GM18511 (cell line): Measurements from ENCODE around the gene SNAPC4.
"Not testable (repeated sequence)": the region's sequence is repeated elsewhere in the genome, so short reads cannot be mapped to it uniquely, and the experiment has no call there.

ENCODE experiments used
- ATAC-seq: cut with Tn5 transposase; IDR thresholded peaks from one replicate; pipeline ENCODE4 v1.9.1; 2021; ENCODE audit warnings: mild to moderate bottlenecking, moderate library complexity; ENCODE audit not compliant: unreplicated experiment

Gene SNAPC4

DNA sequence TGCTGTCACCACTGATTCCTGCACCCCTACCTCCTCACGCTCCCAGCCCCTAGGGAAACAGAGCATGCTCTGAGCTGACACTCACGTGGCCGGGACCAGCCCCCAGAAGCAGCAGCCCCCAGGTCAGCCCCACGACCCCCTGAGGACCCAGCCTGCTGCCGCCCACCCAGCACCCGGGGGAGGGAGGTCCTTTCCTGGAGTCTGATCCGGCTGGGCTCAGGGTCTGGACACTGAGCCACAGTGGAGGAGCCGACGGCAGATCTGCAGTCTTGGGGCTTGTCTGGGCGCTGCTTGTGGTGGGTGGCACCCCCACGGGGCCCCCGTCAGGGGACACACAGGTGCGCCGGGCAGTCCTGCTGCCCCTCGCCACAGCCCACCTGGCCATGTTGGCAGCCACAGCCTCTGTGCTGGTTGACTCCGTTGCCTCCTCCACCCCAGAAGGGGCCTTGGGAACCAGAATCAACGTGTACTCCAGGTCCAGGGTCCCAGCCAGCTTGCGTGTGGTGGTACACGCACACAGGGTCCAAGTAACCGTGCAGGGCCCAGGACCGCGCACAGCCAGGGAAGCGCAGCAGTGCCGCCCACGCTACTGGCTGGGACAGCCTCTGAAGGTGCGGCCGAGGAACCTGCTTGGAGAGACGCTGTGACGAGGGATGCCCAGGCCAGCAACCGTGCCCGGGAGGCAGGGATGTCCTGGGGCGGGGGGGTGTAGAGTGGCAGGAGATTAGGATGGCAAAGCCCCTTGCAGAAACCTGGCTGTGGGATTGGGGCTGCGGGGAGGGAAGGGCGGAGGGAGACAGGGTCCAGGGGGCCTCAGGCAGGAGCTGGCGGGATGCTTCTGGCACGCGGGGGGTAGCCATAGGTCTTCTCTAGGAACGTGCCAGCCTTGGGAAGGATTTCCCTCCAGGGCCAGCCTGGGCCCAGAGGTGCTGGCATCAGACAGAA lies 39.9 kb downstream of the SNAPC4 start:
- no peak for ATAC-seq

DNA sequence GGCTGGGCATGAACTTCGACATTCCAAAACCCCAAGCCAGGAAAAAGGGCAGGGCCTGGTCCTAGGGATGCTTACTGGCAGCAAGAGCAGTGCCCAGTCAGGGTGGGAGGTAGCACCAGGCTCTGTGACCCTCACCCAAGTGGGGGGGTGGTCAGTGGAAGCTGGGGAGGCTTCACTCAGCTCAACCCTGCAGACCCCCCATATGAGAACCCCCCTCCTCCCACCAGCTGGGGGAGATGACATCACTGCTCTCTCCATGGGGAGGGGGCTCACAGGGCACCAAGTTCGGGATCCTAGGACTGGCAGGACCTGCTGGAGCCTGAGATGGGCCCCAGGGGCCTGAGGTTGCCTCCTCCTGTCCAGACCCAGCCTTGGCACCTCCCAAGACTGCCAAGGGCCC lies 41.1 kb downstream of the SNAPC4 start:
- ATAC-seq, result no peak

DNA sequence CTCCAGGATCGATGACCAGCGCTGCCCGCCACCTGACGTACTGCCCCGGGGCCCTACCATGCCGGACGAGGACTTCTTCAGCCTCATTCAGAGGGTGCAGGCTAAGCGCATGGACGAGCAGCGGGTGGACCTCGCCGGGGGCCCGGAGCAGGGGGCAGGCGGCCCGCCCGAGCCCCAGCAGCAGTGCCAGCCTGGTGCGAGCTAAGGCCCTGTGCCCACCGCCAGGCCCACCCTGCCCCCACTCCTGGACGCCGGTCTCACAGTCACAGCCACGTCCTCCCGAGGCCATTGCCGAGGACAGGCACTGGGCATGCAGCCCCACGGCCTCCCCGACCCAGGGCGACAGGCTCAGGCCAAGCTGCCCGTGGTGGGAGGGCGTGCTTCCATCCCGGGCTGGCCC lies 42.0 kb downstream of the SNAPC4 start:
- ATAC-seq, result no peak

DNA sequence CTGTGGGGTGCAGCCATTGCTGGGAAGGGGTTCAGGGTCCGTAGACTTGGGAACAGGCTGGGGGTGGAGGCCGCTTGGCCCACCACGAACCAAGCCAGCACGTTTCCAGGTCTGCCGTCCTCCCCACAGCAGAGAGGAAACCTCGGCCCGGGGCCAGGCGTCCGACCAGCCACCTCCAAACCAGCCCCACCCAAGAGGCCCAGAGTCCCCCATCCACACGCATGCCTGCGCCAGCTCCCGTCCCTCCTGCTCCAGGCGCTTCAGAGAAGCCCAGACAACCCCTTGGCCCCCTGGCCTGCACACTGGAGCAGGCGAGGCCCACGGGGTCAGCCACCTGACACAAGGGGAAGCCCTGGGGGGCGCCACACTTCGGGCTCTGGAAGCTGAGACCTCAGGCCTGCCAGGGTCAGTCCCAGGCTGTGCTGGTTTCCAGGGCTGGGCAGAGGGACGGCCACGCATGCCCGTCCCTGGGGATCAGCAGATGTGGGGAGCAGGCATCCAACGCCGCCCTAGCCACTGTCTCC lies 42.7 kb downstream of the SNAPC4 start:
- ATAC-seq, result no peak

DNA sequence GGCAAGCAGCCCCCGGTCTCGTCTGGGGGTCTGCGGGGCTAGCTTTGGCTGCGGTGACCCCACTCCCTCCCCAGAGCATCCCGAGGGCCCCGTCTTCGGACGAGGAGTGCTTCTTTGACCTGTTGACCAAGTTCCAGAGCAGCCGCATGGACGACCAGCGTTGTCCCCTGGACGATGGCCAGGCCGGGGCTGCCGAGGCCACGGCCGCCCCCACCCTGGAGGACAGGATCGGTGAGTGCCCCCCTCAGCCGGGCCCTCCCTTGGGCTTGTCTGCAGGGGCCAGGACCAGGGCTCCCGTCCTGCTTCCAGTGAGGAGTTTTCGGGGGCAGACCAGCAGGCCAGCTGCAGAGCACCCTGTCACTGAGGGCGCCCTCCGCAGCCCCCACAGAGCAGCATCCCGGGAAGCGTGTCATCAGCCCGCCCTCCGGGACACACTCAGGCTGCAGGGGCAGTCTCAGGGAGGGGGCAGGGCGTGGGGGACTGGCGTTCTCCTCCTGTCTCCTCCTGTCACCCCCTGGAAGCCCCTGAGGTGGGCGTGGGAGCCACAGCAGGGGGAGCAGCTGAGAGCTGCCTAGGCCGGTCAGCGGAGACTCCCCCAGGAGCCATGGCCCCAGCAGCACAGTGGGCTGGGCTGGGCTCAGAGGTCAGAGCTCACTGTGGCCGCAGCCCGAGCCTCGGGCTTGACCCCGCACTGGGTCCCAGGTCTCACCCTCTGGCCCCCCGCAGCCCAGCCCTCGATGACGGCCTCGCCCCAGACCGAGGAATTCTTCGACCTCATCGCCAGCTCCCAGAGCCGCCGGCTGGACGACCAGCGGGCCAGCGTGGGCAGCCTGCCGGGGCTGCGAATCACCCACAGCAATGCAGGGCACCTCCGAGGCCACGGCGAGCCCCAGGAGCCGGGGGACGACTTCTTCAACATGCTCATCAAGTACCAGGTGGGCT lies 44.1 kb downstream of the SNAPC4 start:
- ATAC-seq, result no peak

DNA sequence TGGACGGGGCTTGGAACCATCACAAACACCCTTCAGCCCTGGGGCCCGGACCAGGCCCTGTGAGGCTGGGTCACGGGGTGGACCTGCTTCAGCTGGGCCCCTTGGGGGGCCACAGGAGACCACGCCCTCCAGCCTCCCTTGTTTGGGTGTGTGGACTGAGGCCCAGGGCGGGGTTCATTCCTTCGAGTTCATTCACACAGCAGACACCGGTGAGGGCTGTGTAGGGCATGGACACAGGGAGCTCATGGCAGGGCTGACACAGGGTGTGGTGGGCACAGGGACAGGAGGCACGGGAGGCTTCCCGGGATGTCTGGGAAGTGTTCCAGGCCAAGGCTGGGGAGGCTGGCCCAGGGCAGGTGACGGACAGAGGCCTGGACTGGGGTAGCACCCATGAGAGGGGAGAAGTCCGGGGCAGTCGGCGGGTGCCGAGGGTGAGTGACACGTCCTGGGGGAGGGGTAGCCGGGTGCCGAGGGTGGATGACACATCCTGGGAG lies 45.3 kb downstream of the SNAPC4 start:
- ATAC-seq, result no peak

DNA sequence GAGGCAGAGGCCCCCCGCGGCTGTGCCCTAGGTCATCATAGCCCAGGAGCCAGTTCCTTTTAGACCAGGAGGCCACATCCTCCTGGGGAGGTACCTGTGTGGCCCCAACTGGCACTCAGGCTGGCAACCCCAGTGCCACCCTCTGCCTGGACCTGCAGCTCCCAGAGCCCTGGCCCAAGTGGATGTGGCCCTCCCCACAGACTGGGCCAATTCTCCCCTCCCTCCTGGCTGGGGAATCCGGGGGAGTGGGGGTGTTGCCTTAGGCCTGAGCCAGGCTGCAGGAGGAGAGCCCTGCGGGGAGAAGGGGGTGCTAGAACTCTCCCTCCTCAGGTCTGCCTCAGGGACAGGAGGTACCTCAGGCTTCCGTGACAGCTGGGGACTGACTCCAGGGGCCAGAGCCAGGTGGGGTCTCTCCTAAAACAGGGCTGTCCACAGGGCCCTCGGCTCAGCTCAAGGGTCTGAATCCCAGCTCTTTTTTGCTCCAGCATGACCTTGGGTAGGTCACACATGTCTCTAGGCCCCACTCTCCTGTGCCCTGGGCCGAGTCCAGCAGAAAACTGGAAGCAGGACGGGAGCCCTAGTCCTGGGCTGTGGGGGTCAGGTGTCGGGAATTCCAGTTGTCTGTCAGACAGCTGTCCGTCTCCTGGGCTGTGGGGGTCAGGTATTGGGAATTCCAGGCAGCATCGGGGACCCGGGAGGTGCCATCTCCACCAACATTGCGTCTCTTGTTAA lies 46.0 kb downstream of the SNAPC4 start:
- ATAC-seq, result no peak

DNA sequence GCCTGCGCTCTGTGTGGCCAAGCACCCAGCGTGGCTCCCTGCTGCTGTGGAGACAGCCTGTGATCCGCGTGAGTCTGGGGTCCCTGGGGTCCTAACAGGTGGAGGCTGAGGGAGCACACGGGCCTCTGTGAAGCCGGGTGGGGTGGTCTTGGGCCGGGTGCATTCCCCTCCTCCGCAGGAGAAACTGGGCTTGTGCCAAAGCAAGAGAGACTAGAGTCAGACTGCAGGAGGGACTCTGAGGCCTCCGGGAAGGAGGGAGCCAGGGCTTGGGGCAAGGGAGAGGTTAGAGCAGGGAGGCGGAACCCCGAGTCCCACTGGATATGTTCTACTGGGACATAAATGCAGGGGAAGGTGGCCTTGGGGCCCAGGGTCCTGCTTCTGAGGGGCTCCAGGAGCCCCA lies 46.9 kb downstream of the SNAPC4 start:
- ATAC-seq, result no peak

DNA sequence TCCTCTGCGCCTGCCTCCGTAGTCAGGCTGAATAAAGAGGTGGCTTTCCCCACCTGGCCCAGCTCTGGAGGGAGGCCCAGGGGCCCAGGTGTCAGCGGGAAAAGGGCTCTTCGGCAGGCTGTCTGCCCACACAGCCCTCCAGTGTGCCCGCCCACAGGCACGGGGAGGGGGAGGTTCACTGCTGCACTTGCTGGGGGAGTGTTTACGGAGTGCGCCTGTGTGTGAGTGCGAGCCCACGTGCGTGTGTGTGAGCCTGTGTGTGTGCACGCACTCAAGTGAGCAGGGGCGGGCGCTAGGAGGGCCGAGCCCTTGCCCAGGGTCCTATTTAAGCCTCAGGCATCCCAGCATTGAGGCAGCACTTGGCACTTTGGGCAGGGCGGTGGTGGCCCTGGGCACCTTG lies 47.3 kb downstream of the SNAPC4 start:
- ATAC-seq, result no peak

DNA sequence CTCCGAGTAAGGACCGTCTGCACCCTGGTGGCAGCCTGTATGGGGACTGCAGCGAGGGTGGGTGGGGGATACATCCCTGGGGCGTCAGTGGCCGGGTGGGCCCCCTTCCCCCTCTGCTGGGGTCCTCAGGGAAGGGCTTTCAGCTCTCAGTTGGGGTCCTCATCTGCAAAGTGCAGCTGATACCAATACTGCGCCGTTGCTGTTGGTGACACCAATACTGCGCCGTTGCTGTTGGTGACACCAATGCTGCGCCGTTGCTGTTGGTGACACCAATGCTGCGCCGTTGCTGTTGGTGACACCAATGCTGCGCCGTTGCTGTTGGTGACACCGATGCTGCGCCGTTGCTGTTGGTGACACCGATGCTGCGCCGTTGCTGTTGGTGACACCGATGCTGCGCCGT lies 48.1 kb downstream of the SNAPC4 start:
- not testable (repeated sequence) for ATAC-seq

DNA sequence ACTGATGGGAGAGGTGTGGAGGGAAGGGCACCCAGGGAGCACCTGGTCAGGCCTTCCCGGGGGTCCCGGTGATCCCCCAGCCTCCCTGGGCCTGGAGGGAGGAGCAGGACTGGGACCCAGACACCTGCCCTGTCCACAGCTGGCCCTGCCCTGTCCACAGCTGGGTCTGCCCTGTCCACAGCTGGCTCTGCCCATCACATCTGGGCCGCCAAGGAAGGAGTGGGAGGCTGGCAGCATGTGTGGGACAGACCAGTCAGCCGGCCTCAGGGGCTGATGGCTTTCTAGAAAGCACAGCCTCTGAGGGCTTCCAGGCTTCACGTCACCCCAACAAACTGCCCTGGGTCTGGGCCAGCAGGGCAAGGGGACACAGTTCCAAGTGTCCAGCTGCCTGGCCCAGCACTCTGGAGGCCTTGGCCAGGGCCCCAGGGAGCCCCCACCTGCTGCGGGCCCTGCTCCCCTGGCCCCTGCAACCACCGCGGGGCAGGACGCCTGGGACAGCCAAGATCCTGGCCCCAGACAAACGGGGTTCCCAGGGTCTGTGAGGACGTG lies 48.6 kb downstream of the SNAPC4 start:
- no peak for ATAC-seq
